GM19395 (cell line): ENCODE measurements around the gene PPP3CA.
A peak's percentile ranks its signal among the peaks of the same experiment; 100 is the strongest.
"Not testable (repeated sequence)": the region's sequence is repeated elsewhere in the genome, so short reads cannot be mapped to it uniquely, and the experiment has no call there.

ENCODE experiments used
- ATAC-seq: cut with Tn5 transposase; IDR thresholded peaks from one replicate; pipeline ENCODE4 v1.9.1; 2021; ENCODE audit warnings: mild to moderate bottlenecking, moderate library complexity; ENCODE audit not compliant: unreplicated experiment

Gene PPP3CA

GRCh38 chr4:101258883-101259282 is 88.4 kb downstream of the PPP3CA start:
- no peak for ATAC-seq

GRCh38 chr4:101256222-101256621 is 91.1 kb downstream of the PPP3CA start:
- no peak for ATAC-seq

GRCh38 chr4:101254776-101255175 is 92.5 kb downstream of the PPP3CA start:
- ATAC-seq, result no peak

- no peak for ATAC-seq
These were observed 94.2 kb downstream of the PPP3CA start for GRCh38 chr4:101253121-101253520.

- no peak for ATAC-seq
These were observed 94.6 kb downstream of the PPP3CA start for GRCh38 chr4:101252721-101253120.

GRCh38 chr4:101251261-101251660 is 96.1 kb downstream of the PPP3CA start:
- no peak for ATAC-seq

- no peak for ATAC-seq
These were observed 103.0 kb downstream of the PPP3CA start for GRCh38 chr4:101244349-101244748.

GRCh38 chr4:101242441-101242840 is 104.9 kb downstream of the PPP3CA start:
- ATAC-seq, result no peak

- no peak for ATAC-seq
These were observed 107.2 kb downstream of the PPP3CA start for GRCh38 chr4:101240099-101240498.

GRCh38 chr4:101239665-101240064 is 107.7 kb downstream of the PPP3CA start:
- no peak for ATAC-seq

GRCh38 chr4:101238706-101239105 is 108.6 kb downstream of the PPP3CA start:
- no peak for ATAC-seq

GRCh38 chr4:101237773-101238172 is 109.6 kb downstream of the PPP3CA start:
- no peak for ATAC-seq

GRCh38 chr4:101236097-101236496 is 111.2 kb downstream of the PPP3CA start:
- no peak for ATAC-seq

GRCh38 chr4:101234141-101234540 is 113.2 kb downstream of the PPP3CA start:
- ATAC-seq, result not testable (repeated sequence)

- peak; percentile 77 for ATAC-seq
These were observed 115.1 kb downstream of the PPP3CA start for GRCh38 chr4:101232074-101232776.

GRCh38 chr4:101230801-101231426 is 116.4 kb downstream of the PPP3CA start:
- no peak for ATAC-seq

GRCh38 chr4:101229116-101229515 is 118.2 kb downstream of the PPP3CA start:
- no peak for ATAC-seq

GRCh38 chr4:101227715-101228114 is 119.6 kb downstream of the PPP3CA start:
- no peak for ATAC-seq

GRCh38 chr4:101224358-101225218 is 122.7 kb downstream of the PPP3CA start:
- no peak for ATAC-seq

- no peak for ATAC-seq
These were observed 125.0 kb downstream of the PPP3CA start for GRCh38 chr4:101222156-101222845.

- ATAC-seq, result no peak
These were observed 126.0 kb downstream of the PPP3CA start for GRCh38 chr4:101221294-101221693.
